Placental epithelial cell (primary cell): ENCODE data around the gene ZNF248. TPM values are rescaled to one million over a fixed set of nuclear protein-coding genes. Genes with fewer than 3 reads are reported as not detected.

Experiments used
- total RNA-seq: library from RNA; depleted of rRNA; stranded (reverse); fragments of >200 nt; gene quantifications from 2 replicates; pipeline ENCODE4 v1.2.3, GENCODE V29; 2012

Gene ZNF248
- total RNA-seq = 5.7 and 13.7 TPM in 2 replicates

GRCh38 chr10:37857287-37858211 lies at the start of gene ZNF248:
ZNF248 (minus strand) TSS chr10:37857610; CDS start chr10:37856310, 1,300 bp downstream.

Other genes starting within 250 kb of the ZNF248 start
- gene ZNF25, start 119.0 kb upstream of the ZNF248 start, total RNA-seq = 2.7 and 3.5 TPM in 2 replicates
- 23.9 and 24.6 TPM in 2 replicates for gene ZNF33A, start 153.1 kb upstream of the ZNF248 start, total RNA-seq
- gene ZNF37A, start 236.7 kb upstream of the ZNF248 start, total RNA-seq = 7.5 TPM in 2 replicates